ENCODE results near the gene CFAP68. TPM values are rescaled to one million over a fixed set of nuclear protein-coding genes. Genes with fewer than 3 reads are reported as not detected.

The CFAP68 gene
- total RNA-seq, 4 donors from 2014 or later, result 11.9 to 22.6 (median 16.0) TPM; not detected in 1

DNA sequence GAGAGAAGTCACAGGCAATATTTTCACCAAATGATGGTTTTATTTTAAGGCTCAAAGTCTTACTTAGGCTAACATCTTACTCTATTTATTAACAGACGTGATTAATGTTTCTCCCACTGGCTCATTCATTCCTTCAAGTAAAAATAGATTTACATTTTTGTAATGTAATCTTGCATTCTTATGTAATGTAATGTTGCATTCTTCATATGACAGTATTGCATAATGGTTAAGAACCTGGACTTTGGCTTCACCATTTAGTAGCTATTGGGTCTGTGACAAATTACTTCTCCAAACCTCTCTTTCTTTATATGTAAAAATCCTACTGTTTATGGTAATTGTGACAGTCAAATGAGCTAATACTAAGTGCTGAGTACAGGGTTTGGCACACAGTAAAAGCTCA lies 54.5 kb downstream of the CFAP68 start:
- Histone ChIP-seq H3K4me1 (peaks cover 0 to 37% (median 0%) of the 10 kb centered on the region in 4 donors), H3K4me3 (no peak overlapping the region), H3K27me3 (no peaks in the 10 kb centered on the region), H3K27ac (no peak overlapping the region), H3K9me3 (no peaks in the 10 kb centered on the region), H3K36me3 (no peaks in the 10 kb centered on the region)
- DNase-seq, result no peak
- TF ChIP-seq, protein P1, sequence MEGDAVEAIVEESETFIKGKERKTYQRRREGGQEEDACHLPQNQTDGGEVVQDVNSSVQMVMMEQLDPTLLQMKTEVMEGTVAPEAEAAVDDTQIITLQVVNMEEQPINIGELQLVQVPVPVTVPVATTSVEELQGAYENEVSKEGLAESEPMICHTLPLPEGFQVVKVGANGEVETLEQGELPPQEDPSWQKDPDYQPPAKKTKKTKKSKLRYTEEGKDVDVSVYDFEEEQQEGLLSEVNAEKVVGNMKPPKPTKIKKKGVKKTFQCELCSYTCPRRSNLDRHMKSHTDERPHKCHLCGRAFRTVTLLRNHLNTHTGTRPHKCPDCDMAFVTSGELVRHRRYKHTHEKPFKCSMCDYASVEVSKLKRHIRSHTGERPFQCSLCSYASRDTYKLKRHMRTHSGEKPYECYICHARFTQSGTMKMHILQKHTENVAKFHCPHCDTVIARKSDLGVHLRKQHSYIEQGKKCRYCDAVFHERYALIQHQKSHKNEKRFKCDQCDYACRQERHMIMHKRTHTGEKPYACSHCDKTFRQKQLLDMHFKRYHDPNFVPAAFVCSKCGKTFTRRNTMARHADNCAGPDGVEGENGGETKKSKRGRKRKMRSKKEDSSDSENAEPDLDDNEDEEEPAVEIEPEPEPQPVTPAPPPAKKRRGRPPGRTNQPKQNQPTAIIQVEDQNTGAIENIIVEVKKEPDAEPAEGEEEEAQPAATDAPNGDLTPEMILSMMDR (IDR thresholded peaks at IDR 0.05), result no peak
- no peak for TF ChIP-seq POLR2A (IDR thresholded peaks at IDR 0.05)

DNA sequence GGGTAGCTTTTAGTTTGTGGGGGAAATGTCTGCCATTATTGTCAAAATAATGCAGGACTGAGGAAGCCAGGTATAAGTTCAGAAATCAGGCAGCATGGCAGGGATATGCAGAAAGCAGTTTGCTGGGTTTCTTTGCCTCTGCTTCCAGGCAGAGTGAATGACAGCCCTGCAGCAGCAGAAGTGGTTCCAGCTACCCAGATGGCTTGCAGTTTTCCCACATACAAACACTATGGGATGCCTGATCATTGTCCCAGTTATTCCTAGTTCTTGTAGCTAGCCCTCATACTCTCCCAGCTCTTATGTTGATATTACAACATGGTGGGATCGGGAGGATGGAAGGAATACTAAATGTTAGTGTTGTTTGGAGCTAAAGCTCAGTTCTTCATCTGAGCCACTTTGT lies 55.0 kb downstream of the CFAP68 start:
- no peaks in the 10 kb centered on the region for H3K9me3 ChIP-seq
- no peaks in the 10 kb centered on the region for H3K27me3 ChIP-seq
- no peak overlapping the region for H3K27ac ChIP-seq
- H3K4me1 ChIP-seq, result peaks cover 0 to 37% (median 0%) of the 10 kb centered on the region in 4 donors
- TF ChIP-seq, protein P1 (IDR thresholded peaks at IDR 0.05), result no peak
- no peak for TF ChIP-seq POLR2A (IDR thresholded peaks at IDR 0.05)
- H3K36me3 ChIP-seq, result no peaks in the 10 kb centered on the region
- no peak overlapping the region for H3K4me3 ChIP-seq
- no peak for DNase-seq

Small RNA genes within 50 kb of the gene (small RNA-seq; reads per million reads assigned to genes)
- gene C11orf52, result 0 reads per million in 2 donors
- gene GNG5P3, result 0 reads per million in 2 donors
- gene RNA5SP351, result 0 reads per million in 2 donors
- gene RPL37AP8, result 0 reads per million in 2 donors

Other genes starting within 250 kb of the CFAP68 start
- gene PPP2R1B, start 113.2 kb upstream of the CFAP68 start, total RNA-seq, result 10 to 100 TPM; 25.6 to 51.8 (median 41.7) TPM
- 10 to 100 TPM; 14.0 to 32.4 (median 31.7) TPM for gene ALG9, start 8.0 kb upstream of the CFAP68 start, total RNA-seq
- gene FDXACB1, start 376 bp upstream of the CFAP68 start, total RNA-seq, result 1 to 10 TPM in 2 of 4 donors, under 1 TPM in 2; 0.53 to 1.7 (median 1.1) TPM
- gene CRYAB, start 32.2 kb downstream of the CFAP68 start, total RNA-seq, result 10 to 100 TPM in 3 of 4 donors, 1 to 10 TPM in 1; 7.7 to 32.2 (median 14.9) TPM
- gene HSPB2, start 33.2 kb downstream of the CFAP68 start, total RNA-seq, result 1 to 10 TPM in 1 of 4 donors, under 1 TPM in 1, not detected in 2; 0.94 to 2.5 TPM
- 10 to 100 TPM in 2 of 4 donors, 1 to 10 TPM in 2; 4.1 to 15.7 (median 10.4) TPM for gene C11orf52, start 39.4 kb downstream of the CFAP68 start, total RNA-seq
- gene DIXDC1, start 57.8 kb downstream of the CFAP68 start, total RNA-seq, result 10 to 100 TPM in 3 of 4 donors, 1 to 10 TPM in 1; 9.8 to 37.1 (median 15.1) TPM
- gene DLAT, start 145.9 kb downstream of the CFAP68 start, total RNA-seq, result 10 to 100 TPM; 23.2 to 28.6 (median 27.0) TPM
- 10 to 100 TPM in 1 of 4 donors, 1 to 10 TPM in 1, not detected in 2; 2.8 to 11.6 TPM for gene PIH1D2, start 194.5 kb downstream of the CFAP68 start, total RNA-seq
- 10 to 100 TPM; 10.1 to 28.1 (median 11.8) TPM for gene NKAPD1, start 194.8 kb downstream of the CFAP68 start, total RNA-seq
- 10 to 100 TPM; 27.8 to 33.3 (median 29.8) TPM for gene TIMM8B, start 207.2 kb downstream of the CFAP68 start, total RNA-seq
- 100 to 1,000 TPM; 114 to 290 (median 149) TPM for gene SDHD, start 207.3 kb downstream of the CFAP68 start, total RNA-seq